Measurements from ENCODE around the gene IGSF8.

- TF ChIP-seq, protein P1, sequence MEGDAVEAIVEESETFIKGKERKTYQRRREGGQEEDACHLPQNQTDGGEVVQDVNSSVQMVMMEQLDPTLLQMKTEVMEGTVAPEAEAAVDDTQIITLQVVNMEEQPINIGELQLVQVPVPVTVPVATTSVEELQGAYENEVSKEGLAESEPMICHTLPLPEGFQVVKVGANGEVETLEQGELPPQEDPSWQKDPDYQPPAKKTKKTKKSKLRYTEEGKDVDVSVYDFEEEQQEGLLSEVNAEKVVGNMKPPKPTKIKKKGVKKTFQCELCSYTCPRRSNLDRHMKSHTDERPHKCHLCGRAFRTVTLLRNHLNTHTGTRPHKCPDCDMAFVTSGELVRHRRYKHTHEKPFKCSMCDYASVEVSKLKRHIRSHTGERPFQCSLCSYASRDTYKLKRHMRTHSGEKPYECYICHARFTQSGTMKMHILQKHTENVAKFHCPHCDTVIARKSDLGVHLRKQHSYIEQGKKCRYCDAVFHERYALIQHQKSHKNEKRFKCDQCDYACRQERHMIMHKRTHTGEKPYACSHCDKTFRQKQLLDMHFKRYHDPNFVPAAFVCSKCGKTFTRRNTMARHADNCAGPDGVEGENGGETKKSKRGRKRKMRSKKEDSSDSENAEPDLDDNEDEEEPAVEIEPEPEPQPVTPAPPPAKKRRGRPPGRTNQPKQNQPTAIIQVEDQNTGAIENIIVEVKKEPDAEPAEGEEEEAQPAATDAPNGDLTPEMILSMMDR (tag by site-specific recombination; IDR thresholded peaks at IDR 0.05): no peak
- no peak for TF ChIP-seq TSHZ1 (tag by site-specific recombination; IDR thresholded peaks at IDR 0.05; ENCODE audit: borderline replicate concordance)
- no peak for TF ChIP-seq ZBTB21 (tag by site-specific recombination; IDR thresholded peaks at IDR 0.05)
- TF ChIP-seq GLI4 (tag by site-specific recombination; IDR thresholded peaks at IDR 0.05): no peak
- TF ChIP-seq OSR2 (tag by site-specific recombination; IDR thresholded peaks at IDR 0.05): no peak
- TF ChIP-seq ZNF404 (tag by site-specific recombination; IDR thresholded peaks at IDR 0.05): no peak
- TF ChIP-seq, protein P2, sequence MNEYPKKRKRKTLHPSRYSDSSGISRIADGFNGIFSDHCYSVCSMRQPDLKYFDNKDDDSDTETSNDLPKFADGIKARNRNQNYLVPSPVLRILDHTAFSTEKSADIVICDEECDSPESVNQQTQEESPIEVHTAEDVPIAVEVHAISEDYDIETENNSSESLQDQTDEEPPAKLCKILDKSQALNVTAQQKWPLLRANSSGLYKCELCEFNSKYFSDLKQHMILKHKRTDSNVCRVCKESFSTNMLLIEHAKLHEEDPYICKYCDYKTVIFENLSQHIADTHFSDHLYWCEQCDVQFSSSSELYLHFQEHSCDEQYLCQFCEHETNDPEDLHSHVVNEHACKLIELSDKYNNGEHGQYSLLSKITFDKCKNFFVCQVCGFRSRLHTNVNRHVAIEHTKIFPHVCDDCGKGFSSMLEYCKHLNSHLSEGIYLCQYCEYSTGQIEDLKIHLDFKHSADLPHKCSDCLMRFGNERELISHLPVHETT (tag by site-specific recombination; IDR thresholded peaks at IDR 0.05): no peak
- TF ChIP-seq MEIS1 (CRISPR knock-in tag; IDR thresholded peaks at IDR 0.05; ENCODE audit: borderline replicate concordance): no peak
Observed at GRCh38 chr1:160049101-160049500, 49.3 kb downstream of the IGSF8 start.
